MM.1S (cell line): ENCODE measurements around the gene LMNA.
"Not testable (repeated sequence)": the region's sequence is repeated elsewhere in the genome, so short reads cannot be mapped to it uniquely, and the experiment has no call there.

ENCODE experiments used
- DNase-seq: peaks from one replicate; pipeline ENCODE4 v3.0.0-alpha.2; 2015
- H2AFZ ChIP-seq: fragments of 300-600 bp; sonication (generic); 2 replicates; pipeline ENCODE4 v1.6.0; 2016; ENCODE audit warnings: antibody characterized with exemption, low read length
- H3F3A ChIP-seq: fragments of 300-600 bp; sonication (generic); 2 replicates; pipeline ENCODE4 v1.6.1; 2016; ENCODE audit warnings: mild to moderate bottlenecking, antibody characterized with exemption, low read length, moderate library complexity, mixed read lengths; ENCODE audit not compliant: insufficient read depth
- H3K27ac ChIP-seq: fragments of 300-600 bp; sonication (generic); 2 replicates; pipeline ENCODE4 v1.5.1; 2016; ENCODE audit warnings: mild to moderate bottlenecking, low read length
- H3K27me3 ChIP-seq: fragments of 300-600 bp; sonication (generic); replicated peaks from 2 replicates; pipeline ENCODE4 v1.6.0; 2016; ENCODE audit warnings: low read length; ENCODE audit not compliant: insufficient read depth
- H3K36me3 ChIP-seq: fragments of 300-600 bp; sonication (generic); replicated peaks from 2 replicates; pipeline ENCODE4 v1.6.1; 2016; ENCODE audit warnings: mild to moderate bottlenecking, low read length, mixed read lengths; ENCODE audit not compliant: insufficient read depth
- H3K4me1 ChIP-seq: fragments of 300-600 bp; sonication (generic); 2 replicates; pipeline ENCODE4 v1.6.1; 2016; ENCODE audit warnings: low read length, mixed read lengths
- H3K4me2 ChIP-seq: fragments of 300-600 bp; sonication (generic); 2 replicates; pipeline ENCODE4 v1.6.0; 2016; ENCODE audit warnings: low read depth, low read length
- H3K4me3 ChIP-seq: fragments of 300-600 bp; sonication (generic); 2 replicates; pipeline ENCODE4 v1.5.1; 2016; ENCODE audit warnings: low read length, mixed read lengths
- H3K79me2 ChIP-seq: fragments of 300-600 bp; sonication (generic); 2 replicates; pipeline ENCODE4 v1.6.1; 2016; ENCODE audit warnings: mixed run types, low read length, mixed read lengths
- H3K9ac ChIP-seq: fragments of 300-600 bp; sonication (generic); 2 replicates; pipeline ENCODE4 v1.6.1; 2016; ENCODE audit warnings: low read length, mixed read lengths
- H3K9me2 ChIP-seq: fragments of 300-600 bp; sonication (generic); replicated peaks from 2 replicates; pipeline ENCODE4 v1.6.1; 2016; ENCODE audit warnings: mild to moderate bottlenecking, low read length, mixed read lengths; ENCODE audit not compliant: insufficient read depth
- H3K9me3 ChIP-seq: fragments of 300-600 bp; sonication (generic); replicated peaks from 2 replicates; pipeline ENCODE4 v1.6.1; 2016; ENCODE audit warnings: mild to moderate bottlenecking, low read length, mixed read lengths; ENCODE audit not compliant: insufficient read depth
- H4K20me1 ChIP-seq: fragments of 300-600 bp; sonication (generic); 2 replicates; pipeline ENCODE4 v1.6.1; 2016; ENCODE audit warnings: mild to moderate bottlenecking, low read length, moderate library complexity, mixed read lengths; ENCODE audit not compliant: insufficient read depth
- EZH2 ChIP-seq: fragments of 300-600 bp; sonication (generic); optimal IDR thresholded peaks from 2 replicates; pipeline ENCODE3; 2017; ENCODE audit warnings: low read depth, mild to moderate bottlenecking, antibody characterized with exemption, low read length, mixed read lengths
- EZH2phosphoT487 ChIP-seq: fragments of 300-600 bp; sonication (generic); IDR thresholded peaks from 2 replicates; pipeline ENCODE4 v1.6.1; 2018; ENCODE audit warnings: antibody characterized with exemption, low read length
- TF ChIP-seq, protein P1 (sequence below): fragments of 300-600 bp; sonication (generic); IDR thresholded peaks from 2 replicates; pipeline ENCODE4 v1.5.1; 2016; ENCODE audit warnings: antibody characterized with exemption, low read length, mixed read lengths

The LMNA gene

DNA sequence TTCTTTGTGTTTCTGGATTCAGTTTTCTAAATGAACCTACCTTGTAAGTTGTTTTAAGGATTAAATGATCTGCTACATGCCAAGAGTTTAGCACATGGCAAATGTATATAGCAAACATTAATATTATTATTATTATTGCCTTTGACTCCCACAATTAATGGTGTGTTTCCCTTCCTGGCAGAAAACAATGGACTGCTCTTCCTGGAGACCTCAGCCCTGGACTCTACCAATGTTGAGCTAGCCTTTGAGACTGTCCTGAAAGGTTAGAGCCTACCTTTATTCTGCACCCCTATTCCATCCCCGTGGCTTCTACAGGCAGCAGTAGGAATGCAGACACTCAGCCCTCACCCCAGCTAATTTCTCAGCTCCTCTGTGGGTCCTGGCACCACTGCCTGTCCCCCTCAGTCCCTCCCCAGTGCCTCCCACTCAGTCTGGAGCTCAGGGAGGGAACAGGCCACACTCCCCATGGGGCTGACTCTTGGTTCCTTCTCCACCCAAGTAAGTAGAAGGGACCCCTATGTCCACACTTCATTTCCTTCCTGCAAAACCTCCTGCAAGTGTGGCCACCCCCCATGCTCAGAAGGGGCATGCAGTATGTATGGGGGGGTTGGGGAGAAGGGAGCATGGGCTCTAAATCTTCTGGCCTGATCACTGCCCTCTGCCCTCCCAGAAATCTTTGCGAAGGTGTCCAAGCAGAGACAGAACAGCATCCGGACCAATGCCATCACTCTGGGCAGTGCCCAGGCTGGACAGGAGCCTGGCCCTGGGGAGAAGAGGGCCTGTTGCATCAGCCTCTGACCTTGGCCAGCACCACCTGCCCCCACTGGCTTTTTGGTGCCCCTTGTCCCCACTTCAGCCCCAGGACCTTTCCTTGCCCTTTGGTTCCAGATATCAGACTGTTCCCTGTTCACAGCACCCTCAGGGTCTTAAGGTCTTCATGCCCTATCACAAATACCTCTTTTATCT lies 44.7 kb upstream of the LMNA start:
- H3K4me2 ChIP-seq = no peak overlapping the region
- no peak for DNase-seq

DNA sequence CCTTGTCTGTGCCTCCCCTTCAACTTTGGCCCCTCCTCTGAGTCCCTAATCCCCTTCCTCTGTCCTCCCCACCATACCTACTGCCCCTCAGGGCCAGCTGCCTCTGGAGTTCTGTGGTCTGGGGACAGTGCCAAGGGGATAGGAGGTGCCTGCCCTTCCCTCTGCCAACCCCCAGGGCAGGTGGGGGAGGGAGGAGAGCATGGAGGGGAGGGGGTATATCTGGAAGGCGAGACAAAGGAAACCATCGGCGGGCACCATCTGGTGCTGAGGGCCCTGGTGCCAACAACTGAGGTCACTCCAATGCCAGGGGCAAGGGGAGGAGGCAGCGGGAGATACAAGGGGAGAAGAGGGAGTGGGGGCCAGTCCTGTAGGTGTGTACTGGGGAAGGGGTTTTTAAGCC lies 44.0 kb upstream of the LMNA start:
- Histone ChIP-seq H3K27ac (no peak overlapping the region), H4K20me1 (no peaks in the 10 kb centered on the region), H3K9me3 (no peaks in the 10 kb centered on the region), H3K4me2 (no peak overlapping the region), H3K4me3 (no peak overlapping the region), H3K36me3 (no peaks in the 10 kb centered on the region), H3K4me1 (peaks cover 8% of the 10 kb centered on the region; the same call in 1 of the 2 replicates), H3K27me3 (0 out of 2 replicates have a peak, but pooled peaks cover 6% of the 10 kb centered on the region), H3K9ac (no peak overlapping the region), H3F3A (no peaks in the 10 kb centered on the region), H3K79me2 (no peaks in the 10 kb centered on the region), H2AFZ (no peak overlapping the region), H3K9me2 (no peaks in the 10 kb centered on the region)
- DNase-seq = no peak
- TF ChIP-seq EZH2 (no peak), EZH2phosphoT487 (no peak)
- TF ChIP-seq, protein P1, sequence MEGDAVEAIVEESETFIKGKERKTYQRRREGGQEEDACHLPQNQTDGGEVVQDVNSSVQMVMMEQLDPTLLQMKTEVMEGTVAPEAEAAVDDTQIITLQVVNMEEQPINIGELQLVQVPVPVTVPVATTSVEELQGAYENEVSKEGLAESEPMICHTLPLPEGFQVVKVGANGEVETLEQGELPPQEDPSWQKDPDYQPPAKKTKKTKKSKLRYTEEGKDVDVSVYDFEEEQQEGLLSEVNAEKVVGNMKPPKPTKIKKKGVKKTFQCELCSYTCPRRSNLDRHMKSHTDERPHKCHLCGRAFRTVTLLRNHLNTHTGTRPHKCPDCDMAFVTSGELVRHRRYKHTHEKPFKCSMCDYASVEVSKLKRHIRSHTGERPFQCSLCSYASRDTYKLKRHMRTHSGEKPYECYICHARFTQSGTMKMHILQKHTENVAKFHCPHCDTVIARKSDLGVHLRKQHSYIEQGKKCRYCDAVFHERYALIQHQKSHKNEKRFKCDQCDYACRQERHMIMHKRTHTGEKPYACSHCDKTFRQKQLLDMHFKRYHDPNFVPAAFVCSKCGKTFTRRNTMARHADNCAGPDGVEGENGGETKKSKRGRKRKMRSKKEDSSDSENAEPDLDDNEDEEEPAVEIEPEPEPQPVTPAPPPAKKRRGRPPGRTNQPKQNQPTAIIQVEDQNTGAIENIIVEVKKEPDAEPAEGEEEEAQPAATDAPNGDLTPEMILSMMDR = no peak

More for the DNA sequence above, 44.7 kb upstream of the LMNA start:
- TF ChIP-seq EZH2phosphoT487 = no peak
- no peak for TF ChIP-seq EZH2
- TF ChIP-seq, protein P1 = no peak
- H3K36me3 ChIP-seq = no peaks in the 10 kb centered on the region
- H3K9ac ChIP-seq = no peak overlapping the region
- H3K9me3 ChIP-seq = no peaks in the 10 kb centered on the region
- H3K79me2 ChIP-seq = no peaks in the 10 kb centered on the region
- no peaks in the 10 kb centered on the region for H4K20me1 ChIP-seq
- H3K4me3 ChIP-seq = no peak overlapping the region
- no peak overlapping the region for H2AFZ ChIP-seq
- peaks cover 8% of the 10 kb centered on the region; the same call in 1 of the 2 replicates for H3K4me1 ChIP-seq
- no peaks in the 10 kb centered on the region for H3K27me3 ChIP-seq
- no peak overlapping the region for H3K27ac ChIP-seq
- H3K9me2 ChIP-seq = no peaks in the 10 kb centered on the region
- H3F3A ChIP-seq = no peaks in the 10 kb centered on the region

GRCh38 chr1:156071332-156071816 lies 43.1 kb upstream of the LMNA start:
- not testable (repeated sequence) for H2AFZ ChIP-seq, H3K4me2 ChIP-seq, H3K4me1 ChIP-seq, H3K27ac ChIP-seq, H4K20me1 ChIP-seq, H3K79me2 ChIP-seq, H3K27me3 ChIP-seq, H3F3A ChIP-seq, H3K9me2 ChIP-seq, H3K9me3 ChIP-seq, H3K4me3 ChIP-seq, H3K9ac ChIP-seq, H3K36me3 ChIP-seq, DNase-seq

GRCh38 chr1:156072251-156072650 lies 42.3 kb upstream of the LMNA start:
- H3K27me3 ChIP-seq = 0 out of 2 replicates have a peak, but pooled peaks cover 6% of the 10 kb centered on the region
- no peak overlapping the region for H3K4me2 ChIP-seq
- H3K9ac ChIP-seq = no peak overlapping the region
- no peaks in the 10 kb centered on the region for H4K20me1 ChIP-seq
- no peaks in the 10 kb centered on the region for H3F3A ChIP-seq
- H3K9me3 ChIP-seq = no peaks in the 10 kb centered on the region
- no peak overlapping the region for H3K27ac ChIP-seq
- TF ChIP-seq EZH2phosphoT487 = no peak
- TF ChIP-seq EZH2 = no peak
- TF ChIP-seq, protein P1 = no peak
- H3K4me1 ChIP-seq = no peaks in the 10 kb centered on the region
- no peak overlapping the region for H2AFZ ChIP-seq
- H3K9me2 ChIP-seq = no peaks in the 10 kb centered on the region
- H3K36me3 ChIP-seq = no peaks in the 10 kb centered on the region
- no peak overlapping the region for H3K4me3 ChIP-seq
- no peaks in the 10 kb centered on the region for H3K79me2 ChIP-seq
- DNase-seq = no peak
